Activated naive CD8-positive, alpha-beta T cell treated with anti-CD3 and anti-CD28 coated beads, Interleukin-2, amount 50 U/mL, for 24 hours (primary cell): ENCODE measurements around the gene SLC8A1.

Experiments
- ATAC-seq: fragments of 150-1000 bp; cut with Tn5 transposase; one replicate; pipeline ENCODE4 v1.10.0; 2021
- DNase-seq: peaks from one replicate; pipeline ENCODE4 v3.0.0; 2021
- H3K27ac Mint-ChIP-seq: one replicate; pipeline ENCODE4 v1.8.0; 2021; ENCODE audit warnings: mild to moderate bottlenecking, mixed read lengths
- H3K27me3 Mint-ChIP-seq: one replicate; pipeline ENCODE4 v1.8.0; 2021; ENCODE audit warnings: mixed read lengths
- H3K36me3 Mint-ChIP-seq: one replicate; pipeline ENCODE4 v1.8.0; 2021; ENCODE audit warnings: low read depth, mixed read lengths
- H3K4me1 Mint-ChIP-seq: one replicate; pipeline ENCODE4 v1.8.0; 2021; ENCODE audit warnings: mixed read lengths
- H3K4me3 Mint-ChIP-seq: one replicate; pipeline ENCODE4 v1.8.0; 2021; ENCODE audit warnings: mild to moderate bottlenecking, moderate library complexity, mixed read lengths
- H3K9me3 Mint-ChIP-seq: one replicate; pipeline ENCODE4 v1.8.0; 2021; ENCODE audit warnings: mixed read lengths

SLC8A1 gene

DNA sequence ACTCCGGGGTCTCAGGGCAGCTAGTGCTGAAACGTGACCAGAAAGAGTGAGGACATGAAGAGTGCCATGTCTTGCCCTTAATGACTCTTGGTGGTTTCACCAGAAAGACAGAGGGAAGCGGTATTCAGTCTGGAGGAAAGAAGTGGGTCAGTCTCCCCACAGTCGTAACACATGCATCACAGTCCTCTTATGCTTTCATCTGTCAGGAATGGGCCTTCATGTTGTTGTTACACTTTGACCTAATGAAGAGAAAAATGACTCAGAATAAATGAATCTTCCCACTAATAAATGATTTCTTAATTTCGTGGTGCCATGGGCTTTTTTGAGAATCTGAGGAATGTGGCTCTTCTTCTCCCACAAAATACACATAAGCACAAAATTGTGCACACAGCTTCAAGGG is 103.2 kb downstream of the SLC8A1 start:
- no peaks in the 10 kb centered on the region for H3K27me3 Mint-ChIP-seq
- H3K4me3 Mint-ChIP-seq = no peak overlapping the region
- DNase-seq (no peak), ATAC-seq (no peak)
- no peaks in the 10 kb centered on the region for H3K36me3 Mint-ChIP-seq
- no peaks in the 10 kb centered on the region for H3K4me1 Mint-ChIP-seq
- no peak overlapping the region for H3K27ac Mint-ChIP-seq
- no peaks in the 10 kb centered on the region for H3K9me3 Mint-ChIP-seq

DNA sequence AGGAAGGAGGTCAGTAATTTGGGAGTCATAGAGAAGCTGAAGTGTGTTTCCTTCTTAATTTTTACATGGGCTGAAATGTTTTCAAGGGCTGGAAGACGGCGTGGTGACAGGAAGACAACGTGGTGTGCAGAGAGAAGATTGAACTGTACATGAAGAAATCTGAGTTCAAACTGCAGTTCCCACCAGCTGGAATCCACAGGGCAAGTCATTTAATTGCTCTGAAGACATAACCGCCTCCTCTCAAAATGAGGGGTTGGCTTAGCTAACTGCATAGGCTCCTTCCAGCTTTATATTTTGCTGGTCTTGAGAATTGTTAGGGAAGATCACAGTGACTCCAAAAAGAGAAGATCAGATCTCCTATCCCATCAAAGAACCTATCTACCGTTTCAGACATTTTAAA is 103.9 kb downstream of the SLC8A1 start:
- Mint-ChIP-seq H3K4me3 (no peak overlapping the region), H3K36me3 (no peaks in the 10 kb centered on the region), H3K27me3 (no peaks in the 10 kb centered on the region), H3K9me3 (no peaks in the 10 kb centered on the region), H3K27ac (no peak overlapping the region), H3K4me1 (no peaks in the 10 kb centered on the region)
- ATAC-seq (no peak), DNase-seq (no peak)

DNA sequence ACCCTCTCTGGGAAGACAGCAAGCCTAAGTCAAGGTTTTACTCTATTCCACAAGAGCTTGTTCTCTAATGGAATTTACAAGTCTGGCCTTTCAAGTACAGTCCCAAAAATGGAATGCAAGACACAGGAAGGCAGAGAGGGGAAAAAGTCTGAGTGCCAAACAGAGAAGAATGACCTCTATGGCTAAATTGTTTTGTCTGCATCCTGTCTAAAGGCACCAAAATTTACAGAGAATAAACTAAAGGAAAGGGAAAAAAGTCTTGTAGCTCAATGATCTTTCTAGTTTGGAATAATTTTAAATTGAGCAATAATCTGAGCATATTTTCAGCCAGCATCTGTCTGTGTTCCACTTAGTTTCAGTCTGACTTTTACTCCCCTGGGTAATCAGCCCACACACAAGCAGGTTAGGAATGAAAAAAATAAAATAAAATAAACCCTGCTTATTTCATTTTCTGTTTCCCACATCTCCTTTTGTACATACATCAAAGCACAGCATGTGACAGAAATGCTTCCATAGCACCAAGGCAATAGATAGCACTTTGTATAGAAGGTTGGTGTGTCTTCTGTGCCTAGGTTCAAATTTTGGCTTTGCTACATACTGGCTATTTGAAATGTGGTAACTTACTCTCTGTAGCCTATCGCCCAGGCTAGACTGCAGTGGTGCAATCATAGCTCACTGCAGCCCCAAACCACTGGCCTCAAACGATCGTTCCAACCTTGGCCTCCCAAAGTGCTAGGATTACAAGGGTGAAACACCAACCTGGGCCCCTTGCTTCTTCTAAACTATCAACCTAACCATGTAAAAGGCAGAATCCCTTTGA is 105.1 kb downstream of the SLC8A1 start:
- DNase-seq = no peak
- Mint-ChIP-seq H3K27ac (no peak overlapping the region), H3K9me3 (no peaks in the 10 kb centered on the region), H3K4me1 (no peaks in the 10 kb centered on the region), H3K27me3 (no peaks in the 10 kb centered on the region), H3K4me3 (no peak overlapping the region), H3K36me3 (no peaks in the 10 kb centered on the region)
- no peak for ATAC-seq

DNA sequence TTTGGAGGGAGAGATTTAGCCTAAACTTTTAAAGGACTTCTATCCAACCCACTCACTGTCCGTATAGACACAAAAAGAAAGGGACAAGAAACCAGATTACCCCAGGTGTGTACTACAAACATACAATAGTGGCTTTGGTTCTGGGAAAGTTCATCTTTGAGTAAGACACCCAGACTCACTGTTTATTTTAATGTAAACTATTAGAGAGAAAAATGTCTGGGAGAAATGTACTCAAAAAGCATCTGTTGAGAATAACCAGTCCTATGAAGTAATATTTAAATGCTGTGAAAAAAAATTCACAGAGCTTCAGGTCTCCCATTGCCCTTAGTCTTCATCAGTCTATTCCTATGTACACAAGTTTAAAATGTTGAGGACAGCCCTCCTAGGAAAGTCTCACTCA is 107.5 kb downstream of the SLC8A1 start:
- H3K9me3 Mint-ChIP-seq = no peaks in the 10 kb centered on the region
- H3K4me1 Mint-ChIP-seq = no peaks in the 10 kb centered on the region
- H3K36me3 Mint-ChIP-seq = no peaks in the 10 kb centered on the region
- no peak for ATAC-seq
- DNase-seq = no peak
- no peak overlapping the region for H3K4me3 Mint-ChIP-seq
- no peaks in the 10 kb centered on the region for H3K27me3 Mint-ChIP-seq
- H3K27ac Mint-ChIP-seq = no peak overlapping the region

DNA sequence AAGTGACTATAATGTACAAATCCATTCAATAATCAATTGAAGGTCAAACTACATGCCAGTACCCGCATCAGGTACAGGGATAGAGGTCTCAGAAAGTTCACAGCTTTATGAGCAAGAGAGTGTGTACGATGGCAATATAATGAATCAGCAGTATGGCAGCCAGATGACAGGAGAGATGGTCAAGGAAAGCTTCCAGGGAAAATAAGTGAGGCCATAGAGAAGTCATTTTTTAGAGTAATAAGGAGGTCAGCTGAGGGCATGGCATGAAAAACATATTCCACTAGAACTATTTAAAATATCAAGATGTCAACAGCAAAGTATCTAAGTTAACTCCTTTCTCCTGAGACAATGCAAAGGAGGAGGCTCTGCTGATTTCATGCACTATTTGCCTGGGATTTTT is 108.0 kb downstream of the SLC8A1 start:
- no peak overlapping the region for H3K27ac Mint-ChIP-seq
- no peaks in the 10 kb centered on the region for H3K27me3 Mint-ChIP-seq
- H3K9me3 Mint-ChIP-seq = no peaks in the 10 kb centered on the region
- H3K4me1 Mint-ChIP-seq = no peaks in the 10 kb centered on the region
- ATAC-seq (no peak), DNase-seq (no peak)
- no peak overlapping the region for H3K4me3 Mint-ChIP-seq
- H3K36me3 Mint-ChIP-seq = no peaks in the 10 kb centered on the region

DNA sequence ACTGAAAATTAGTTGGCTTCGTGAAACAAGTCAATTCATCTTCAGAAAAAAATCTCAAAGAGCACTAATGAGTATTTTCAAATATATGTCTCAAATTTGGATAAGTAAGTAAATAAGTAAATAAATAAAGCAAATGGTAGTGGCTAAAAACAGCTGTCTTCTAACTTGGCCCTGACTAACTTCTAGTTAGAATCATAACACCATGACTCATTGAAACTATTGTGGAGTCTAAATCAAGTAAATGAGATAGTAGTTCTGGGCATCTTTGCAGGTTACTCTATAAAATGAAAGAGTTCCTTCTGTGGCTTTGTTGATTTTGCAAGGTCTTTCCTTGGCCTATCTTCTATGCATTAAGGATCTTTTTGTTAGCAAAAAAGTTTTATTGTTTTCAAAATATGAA is 110.7 kb downstream of the SLC8A1 start:
- H3K4me3 Mint-ChIP-seq = no peak overlapping the region
- H3K9me3 Mint-ChIP-seq = no peaks in the 10 kb centered on the region
- no peak for DNase-seq
- no peak for ATAC-seq
- no peak overlapping the region for H3K27ac Mint-ChIP-seq
- no peaks in the 10 kb centered on the region for H3K4me1 Mint-ChIP-seq
- H3K27me3 Mint-ChIP-seq = no peaks in the 10 kb centered on the region
- H3K36me3 Mint-ChIP-seq = no peaks in the 10 kb centered on the region

DNA sequence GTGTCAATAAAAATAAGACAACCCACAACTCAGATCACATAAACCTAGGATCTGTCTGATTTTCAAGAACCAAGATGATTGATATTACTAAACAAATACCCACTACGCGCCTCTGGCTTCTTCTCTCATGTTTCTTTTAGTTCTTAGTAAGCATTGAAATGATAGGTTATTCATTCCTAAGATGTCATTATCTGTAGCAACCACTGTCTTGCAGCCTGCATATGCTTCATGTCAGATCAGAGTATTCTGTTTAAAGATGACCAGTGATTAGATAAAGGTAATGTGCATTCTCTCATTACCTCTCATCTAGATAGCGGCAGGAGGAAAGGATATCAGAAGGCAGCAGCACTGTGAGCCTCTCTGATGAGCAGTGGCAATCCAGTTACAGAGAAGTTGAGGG is 112.9 kb downstream of the SLC8A1 start:
- Mint-ChIP-seq H3K36me3 (no peaks in the 10 kb centered on the region), H3K4me3 (no peak overlapping the region), H3K27ac (no peak overlapping the region), H3K27me3 (no peaks in the 10 kb centered on the region), H3K9me3 (no peaks in the 10 kb centered on the region), H3K4me1 (no peaks in the 10 kb centered on the region)
- DNase-seq = no peak
- no peak for ATAC-seq

DNA sequence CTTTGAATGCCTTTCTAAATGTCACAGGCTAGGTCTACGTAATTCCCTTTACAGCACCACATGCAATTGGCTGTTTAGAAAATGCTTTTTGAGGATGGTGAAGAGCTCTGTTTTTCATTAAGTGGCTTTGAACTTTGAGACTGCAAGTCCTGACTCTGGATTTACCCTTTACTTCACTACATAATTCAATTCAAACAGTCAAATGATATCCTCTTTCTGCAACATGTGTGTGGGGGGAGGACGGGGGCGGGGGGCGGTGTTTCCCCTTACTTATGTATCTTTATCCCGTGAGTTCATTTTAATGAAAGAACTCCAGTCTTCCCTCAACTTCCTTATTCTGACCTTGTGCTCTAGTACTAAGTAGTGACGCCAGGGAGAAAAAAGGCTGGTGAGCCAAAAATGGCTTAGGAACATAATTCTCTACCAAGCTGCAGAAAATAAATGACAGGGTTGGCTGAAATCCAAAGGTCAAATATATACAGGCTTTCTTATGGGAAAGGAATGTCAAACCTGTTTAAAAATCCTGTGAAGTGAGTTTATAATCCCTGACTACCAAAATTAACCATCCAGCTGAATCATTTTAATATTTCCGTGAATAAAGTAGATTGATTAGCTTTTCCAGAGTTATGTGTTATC is 119.6 kb downstream of the SLC8A1 start:
- Mint-ChIP-seq H3K4me3 (no peak overlapping the region), H3K9me3 (no peaks in the 10 kb centered on the region), H3K4me1 (no peaks in the 10 kb centered on the region), H3K27ac (no peak overlapping the region), H3K27me3 (no peaks in the 10 kb centered on the region), H3K36me3 (no peaks in the 10 kb centered on the region)
- no peak for DNase-seq
- ATAC-seq = no peak

DNA sequence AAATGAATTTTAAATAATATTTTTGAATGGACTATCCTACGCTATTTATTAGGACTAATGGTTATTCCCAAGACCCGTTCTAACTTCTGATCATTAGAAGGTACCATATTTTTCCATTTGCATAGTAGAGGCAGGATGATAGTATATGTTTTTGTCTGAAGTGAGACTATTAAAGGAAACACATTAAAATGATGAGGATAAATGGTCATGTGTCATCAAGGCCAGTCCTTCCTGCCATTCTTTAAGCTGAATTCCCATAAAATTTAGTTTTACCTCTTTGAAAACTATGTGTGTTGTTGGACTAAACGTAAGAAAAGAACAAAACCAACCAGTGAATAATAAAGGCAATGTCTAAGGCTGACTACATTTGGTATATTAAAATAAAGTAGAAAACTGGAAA is 121.8 kb downstream of the SLC8A1 start:
- Mint-ChIP-seq H3K4me3 (no peak overlapping the region), H3K27ac (no peak overlapping the region), H3K36me3 (no peaks in the 10 kb centered on the region), H3K27me3 (no peaks in the 10 kb centered on the region), H3K9me3 (no peaks in the 10 kb centered on the region), H3K4me1 (no peaks in the 10 kb centered on the region)
- no peak for DNase-seq
- no peak for ATAC-seq

DNA sequence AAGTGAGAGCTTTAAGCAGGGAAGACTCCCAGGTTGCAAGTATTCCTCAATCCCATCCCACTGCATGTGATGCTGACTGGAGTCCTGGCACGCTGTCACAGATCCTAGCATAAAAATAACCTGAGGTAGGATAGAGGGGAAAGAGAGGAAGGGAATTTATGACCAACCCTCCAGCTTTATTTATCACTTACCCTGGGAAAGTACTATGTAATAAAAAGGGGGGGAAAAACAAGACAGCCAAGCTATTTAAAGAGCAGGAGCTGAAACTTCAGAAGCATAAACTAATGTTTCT is 122.2 kb downstream of the SLC8A1 start:
- Mint-ChIP-seq H3K27me3 (no peaks in the 10 kb centered on the region), H3K4me1 (no peaks in the 10 kb centered on the region), H3K36me3 (no peaks in the 10 kb centered on the region), H3K9me3 (no peaks in the 10 kb centered on the region), H3K27ac (no peak overlapping the region), H3K4me3 (no peak overlapping the region)
- DNase-seq (no peak), ATAC-seq (no peak)

DNA sequence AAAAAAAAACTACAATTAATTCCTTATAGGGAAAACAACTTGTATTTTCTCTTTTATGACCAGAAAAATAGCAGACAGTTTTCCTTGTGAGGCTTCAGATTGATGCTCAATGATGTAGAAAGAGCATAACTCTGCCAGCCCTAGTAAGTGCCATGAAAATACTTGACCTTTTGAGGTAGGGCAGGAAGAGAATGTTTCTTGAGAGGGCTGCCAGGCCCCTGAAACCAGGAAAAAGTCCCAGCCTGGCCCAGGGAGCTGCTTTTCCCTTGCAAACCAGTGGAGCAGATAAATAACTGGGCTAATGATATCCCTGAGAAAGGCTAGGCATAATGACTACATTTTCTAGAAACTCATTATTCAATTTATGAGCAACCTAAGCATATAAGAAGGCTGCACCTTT is 126.8 kb downstream of the SLC8A1 start:
- H3K36me3 Mint-ChIP-seq = no peaks in the 10 kb centered on the region
- no peaks in the 10 kb centered on the region for H3K9me3 Mint-ChIP-seq
- no peak overlapping the region for H3K4me3 Mint-ChIP-seq
- DNase-seq = no peak
- no peak for ATAC-seq
- H3K27ac Mint-ChIP-seq = no peak overlapping the region
- no peaks in the 10 kb centered on the region for H3K27me3 Mint-ChIP-seq
- no peaks in the 10 kb centered on the region for H3K4me1 Mint-ChIP-seq

DNA sequence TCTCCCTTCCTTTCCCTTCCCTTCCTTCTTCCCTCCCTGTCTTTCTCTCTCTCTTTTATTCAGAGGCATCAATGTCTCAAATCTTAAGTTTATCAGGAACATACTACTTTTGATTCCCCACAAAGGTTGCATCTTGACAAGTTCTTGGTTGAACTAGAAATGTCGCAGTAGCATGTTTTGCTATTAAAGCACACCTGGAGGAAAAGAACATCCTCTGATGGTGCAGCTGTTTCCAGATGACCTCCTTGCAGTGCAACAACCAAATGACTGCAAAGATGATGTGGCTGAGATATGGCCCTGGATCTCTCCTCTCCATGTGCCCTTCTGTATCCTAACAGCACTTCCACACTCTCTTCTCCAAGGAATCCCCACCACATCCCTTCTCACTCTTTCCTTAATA is 127.2 kb downstream of the SLC8A1 start:
- H3K36me3 Mint-ChIP-seq = no peaks in the 10 kb centered on the region
- no peaks in the 10 kb centered on the region for H3K4me1 Mint-ChIP-seq
- no peak for ATAC-seq
- no peaks in the 10 kb centered on the region for H3K27me3 Mint-ChIP-seq
- no peak for DNase-seq
- no peaks in the 10 kb centered on the region for H3K9me3 Mint-ChIP-seq
- no peak overlapping the region for H3K27ac Mint-ChIP-seq
- no peak overlapping the region for H3K4me3 Mint-ChIP-seq

DNA sequence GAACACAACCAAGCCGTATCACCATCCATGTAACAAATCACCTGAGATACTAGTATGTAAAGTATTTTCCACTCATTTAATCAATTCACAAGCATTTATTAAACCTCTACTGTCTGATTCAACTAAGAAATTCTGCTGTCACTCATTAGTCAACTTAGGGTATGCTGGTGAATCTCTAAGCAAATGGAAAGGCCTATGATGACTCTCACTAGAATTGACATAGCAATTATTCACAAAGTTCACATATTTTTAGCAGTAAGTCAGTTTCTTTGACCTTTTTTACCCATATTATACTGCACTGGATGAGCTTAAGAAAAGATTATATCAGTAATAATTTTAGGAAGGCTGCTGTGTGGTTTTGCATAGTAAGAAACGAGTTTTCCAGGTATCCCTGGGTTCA is 130.1 kb downstream of the SLC8A1 start:
- no peak overlapping the region for H3K4me3 Mint-ChIP-seq
- H3K4me1 Mint-ChIP-seq = no peaks in the 10 kb centered on the region
- H3K27me3 Mint-ChIP-seq = no peaks in the 10 kb centered on the region
- DNase-seq = no peak
- H3K27ac Mint-ChIP-seq = no peak overlapping the region
- no peak for ATAC-seq
- no peaks in the 10 kb centered on the region for H3K9me3 Mint-ChIP-seq
- H3K36me3 Mint-ChIP-seq = no peaks in the 10 kb centered on the region

DNA sequence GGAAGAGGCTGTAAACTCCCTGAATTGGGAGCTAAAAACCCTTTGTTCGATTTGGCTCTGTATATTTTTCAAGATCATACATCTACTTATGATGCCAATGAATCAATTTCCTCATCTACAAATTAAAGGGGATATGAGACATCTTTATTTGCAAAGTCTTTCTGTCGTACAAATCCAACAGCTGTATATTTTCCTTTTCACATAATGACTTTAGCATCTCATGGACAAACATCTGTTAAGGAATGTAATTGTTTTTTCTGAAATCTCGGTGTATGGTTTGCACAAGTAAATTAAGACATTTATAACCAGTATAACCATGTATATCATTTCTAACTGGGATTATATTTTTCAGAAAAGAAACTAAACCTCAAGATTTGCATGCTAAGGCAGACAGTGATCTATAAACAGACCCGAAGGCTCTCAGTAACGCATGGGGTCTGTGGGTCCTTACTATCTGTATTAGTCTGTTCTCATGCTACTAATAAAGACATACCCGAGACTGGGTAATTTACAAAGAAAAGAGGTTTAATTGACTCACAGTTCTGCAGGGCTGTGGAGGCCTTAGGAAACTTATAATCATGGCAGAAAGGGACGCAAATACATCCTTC is 130.8 kb downstream of the SLC8A1 start:
- H3K36me3 Mint-ChIP-seq = no peaks in the 10 kb centered on the region
- H3K4me1 Mint-ChIP-seq = no peaks in the 10 kb centered on the region
- H3K27me3 Mint-ChIP-seq = no peaks in the 10 kb centered on the region
- no peak overlapping the region for H3K27ac Mint-ChIP-seq
- ATAC-seq = no peak
- no peak overlapping the region for H3K4me3 Mint-ChIP-seq
- H3K9me3 Mint-ChIP-seq = no peaks in the 10 kb centered on the region
- DNase-seq = no peak

DNA sequence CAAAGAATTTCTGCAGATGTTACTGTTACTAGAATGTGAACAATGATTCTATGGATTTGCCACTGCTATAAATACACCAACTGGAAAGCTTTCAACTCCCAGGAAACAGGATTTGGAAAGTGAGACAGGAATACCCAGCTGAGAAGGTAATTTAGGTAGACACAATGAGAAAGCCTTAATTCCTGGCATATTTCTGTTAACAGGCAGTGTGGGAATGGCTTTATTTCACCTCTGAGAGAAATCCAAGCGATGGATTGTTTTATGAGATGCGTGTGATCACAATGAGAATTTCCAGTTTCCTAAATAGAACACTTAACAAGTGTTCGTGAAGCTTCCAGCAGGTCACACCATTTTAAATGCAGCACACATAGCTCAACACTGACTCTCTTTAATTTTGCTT is 133.0 kb downstream of the SLC8A1 start:
- no peaks in the 10 kb centered on the region for H3K4me1 Mint-ChIP-seq
- no peaks in the 10 kb centered on the region for H3K36me3 Mint-ChIP-seq
- peaks cover 4% of the 10 kb centered on the region for H3K9me3 Mint-ChIP-seq

More for the DNA sequence above, 133.0 kb downstream of the SLC8A1 start:
- ATAC-seq (no peak), DNase-seq (no peak)
- no peak overlapping the region for H3K4me3 Mint-ChIP-seq
- H3K27ac Mint-ChIP-seq = no peak overlapping the region
- no peaks in the 10 kb centered on the region for H3K27me3 Mint-ChIP-seq
